Fibroblast of peridontal ligament (primary cell): ENCODE data around the gene DHRSX.
"Not testable (repeated sequence)": the region's sequence is repeated elsewhere in the genome, so short reads cannot be mapped to it uniquely, and the experiment has no call there.

Experiments
- DNase-seq: peaks from one replicate; pipeline ENCODE4 v3.0.0-alpha.2; 2010; ENCODE audit errors: extremely low read depth

Gene DHRSX

GRCh38 chrX:2224161-2224560, 276.6 kb downstream of the DHRSX start:
- DNase-seq, result no peak

- no peak for DNase-seq
Measured at GRCh38 chrX:2220829-2221567, 279.8 kb downstream of the DHRSX start.

- DNase-seq, result no peak
Measured at GRCh38 chrX:2220296-2220695, 280.5 kb downstream of the DHRSX start.

DNA sequence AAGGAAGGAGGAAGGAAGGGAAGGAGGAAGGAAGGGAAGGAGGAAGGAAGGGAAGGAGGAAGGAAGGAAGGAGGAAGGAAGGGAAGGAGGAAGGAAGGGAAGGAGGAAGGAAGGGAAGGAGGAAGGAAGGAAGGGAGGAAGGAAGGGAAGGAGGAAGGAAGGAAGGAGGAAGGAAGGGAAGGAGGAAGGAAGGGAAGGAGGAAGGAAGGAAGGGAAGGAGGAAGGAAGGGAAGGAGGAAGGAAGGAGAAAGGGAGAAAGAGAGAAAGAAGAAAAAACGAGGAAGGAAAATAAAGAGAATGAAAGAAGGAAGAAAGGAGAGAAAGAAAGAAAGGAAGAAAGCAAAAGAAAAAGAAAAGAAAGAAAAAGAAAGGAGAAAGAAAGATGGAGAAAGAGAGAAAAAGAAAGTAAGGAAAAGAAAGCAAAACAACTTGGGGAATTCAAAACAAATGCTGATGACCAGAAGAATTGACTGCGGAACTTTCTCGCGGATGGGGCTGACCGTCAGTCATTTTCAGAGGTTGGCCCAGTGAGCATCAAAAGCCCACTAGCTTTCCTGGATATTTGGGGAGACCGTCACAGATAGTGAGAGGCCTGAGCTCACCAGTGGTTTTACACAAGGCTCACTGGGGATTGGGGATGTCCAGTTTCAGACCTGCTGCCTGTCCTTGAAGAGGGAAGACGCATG, 286.5 kb downstream of the DHRSX start:
- DNase-seq, result not testable (repeated sequence)

GRCh38 chrX:2211667-2212066, 289.1 kb downstream of the DHRSX start:
- DNase-seq, result not testable (repeated sequence)

- no peak for DNase-seq
Measured at GRCh38 chrX:2193273-2193592, 307.5 kb downstream of the DHRSX start.

DNA sequence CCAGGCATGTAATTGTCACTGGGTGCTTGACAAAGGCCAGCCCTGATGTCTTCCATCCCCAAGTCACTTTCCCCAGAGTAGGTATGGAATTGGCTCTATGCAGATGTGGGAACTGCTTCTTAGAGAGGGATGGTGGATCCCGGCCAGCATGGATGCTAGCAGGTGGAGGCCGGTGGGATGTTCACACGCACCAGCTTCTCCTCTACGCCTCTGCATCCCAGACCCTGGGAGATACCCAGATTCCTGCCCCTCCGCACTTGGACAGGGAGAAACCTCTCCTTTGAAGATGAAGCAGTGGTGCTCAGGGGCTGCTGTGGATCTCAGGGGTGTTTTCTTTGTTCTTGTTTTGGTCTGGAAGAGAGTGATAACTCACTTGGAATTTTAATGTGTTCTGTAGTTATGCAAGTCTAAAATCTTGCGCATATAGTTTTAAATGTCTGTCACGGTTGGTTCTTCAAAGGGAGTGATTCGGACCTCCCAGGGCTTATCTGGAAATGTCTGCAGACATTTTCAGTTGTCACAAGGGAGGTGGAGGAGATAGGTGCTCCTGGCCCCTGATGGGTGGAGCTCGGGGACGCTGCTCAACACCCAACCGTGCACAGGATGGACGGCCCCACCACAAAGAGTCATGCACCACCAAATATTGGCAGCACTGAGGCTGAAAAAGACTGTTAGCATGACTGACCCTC, 308.0 kb downstream of the DHRSX start:
- no peak for DNase-seq

DNA sequence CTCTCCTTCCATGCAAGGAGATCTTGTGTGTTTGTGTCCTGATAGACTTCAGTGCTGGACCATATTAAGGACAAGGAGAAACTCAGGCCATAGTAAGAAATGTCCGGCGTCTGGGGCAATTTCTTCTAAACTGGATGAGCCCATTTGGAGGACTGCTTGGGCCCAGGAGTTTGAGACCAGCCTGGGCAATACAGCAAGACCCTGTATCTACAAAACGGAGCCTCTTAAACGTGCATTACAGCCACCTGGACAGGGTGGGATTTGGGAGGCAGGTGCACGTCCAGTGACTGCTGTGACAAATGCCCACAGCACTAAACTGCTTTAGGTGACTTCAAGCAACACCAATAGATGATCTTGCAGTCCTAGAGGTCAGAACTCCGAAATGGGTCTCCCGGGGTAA, 311.9 kb downstream of the DHRSX start:
- no peak for DNase-seq

DNA sequence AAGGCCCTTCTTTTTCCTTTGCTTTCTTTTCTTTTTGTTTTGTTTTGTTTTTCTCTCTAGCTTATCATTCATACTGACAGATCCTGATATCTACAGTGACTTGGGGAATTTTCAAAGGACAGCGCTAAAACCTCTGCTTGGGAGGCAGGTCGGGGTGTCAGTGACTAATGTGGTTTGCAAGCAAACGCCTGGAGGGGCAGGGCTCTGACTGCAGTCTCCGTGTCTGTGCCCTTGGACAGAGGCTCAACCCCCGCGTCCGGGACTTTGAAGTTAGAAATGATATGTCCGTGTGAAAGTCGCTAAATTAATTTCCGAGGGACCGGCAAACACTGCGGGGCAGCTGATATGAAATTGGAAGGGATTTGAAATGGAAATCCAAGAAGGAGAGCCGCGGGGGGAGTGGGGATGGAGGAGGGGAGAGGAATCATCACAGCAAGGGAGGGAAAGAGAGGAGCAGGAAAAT, 312.4 kb downstream of the DHRSX start:
- DNase-seq, result no peak

DNA sequence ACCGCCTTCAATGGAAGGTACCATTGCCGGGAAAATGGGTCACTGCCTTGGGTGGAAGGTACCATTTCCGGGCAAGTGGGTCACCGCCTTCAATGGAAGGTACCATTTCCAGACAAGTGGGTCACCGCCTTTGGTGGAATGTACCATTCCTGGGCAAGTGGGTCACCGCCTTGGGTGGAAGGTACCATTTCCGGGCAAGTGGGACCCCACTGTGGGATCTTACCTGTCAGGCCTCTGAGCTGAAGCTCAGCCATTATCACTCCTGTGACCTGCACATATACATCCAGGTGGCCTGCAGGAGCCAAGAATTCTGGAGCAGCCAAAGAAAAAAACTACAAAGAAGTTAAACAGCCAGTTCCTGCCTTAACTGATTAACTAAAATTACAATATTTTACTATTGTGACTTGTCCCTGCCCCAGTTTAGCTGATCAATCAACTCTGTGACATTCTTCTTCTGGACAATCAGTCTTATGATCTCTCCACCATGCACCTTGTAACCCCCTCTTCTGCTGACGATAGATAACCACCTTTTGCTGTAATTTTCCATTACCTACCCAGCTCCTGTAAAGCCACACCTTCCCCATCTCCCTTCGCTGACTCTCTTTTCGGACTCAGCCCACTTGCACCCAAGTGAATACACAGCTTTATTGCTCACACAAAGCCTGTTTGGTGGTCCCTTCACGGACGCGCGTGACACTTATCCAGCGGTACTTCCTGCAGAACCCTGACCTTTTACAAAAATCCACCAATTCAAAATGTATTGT, 313.2 kb downstream of the DHRSX start:
- no peak for DNase-seq

- DNase-seq, result no peak
Measured at GRCh38 chrX:2185341-2186082, 315.3 kb downstream of the DHRSX start.

- no peak for DNase-seq
Measured at GRCh38 chrX:2184089-2184488, 316.7 kb downstream of the DHRSX start.

DNA sequence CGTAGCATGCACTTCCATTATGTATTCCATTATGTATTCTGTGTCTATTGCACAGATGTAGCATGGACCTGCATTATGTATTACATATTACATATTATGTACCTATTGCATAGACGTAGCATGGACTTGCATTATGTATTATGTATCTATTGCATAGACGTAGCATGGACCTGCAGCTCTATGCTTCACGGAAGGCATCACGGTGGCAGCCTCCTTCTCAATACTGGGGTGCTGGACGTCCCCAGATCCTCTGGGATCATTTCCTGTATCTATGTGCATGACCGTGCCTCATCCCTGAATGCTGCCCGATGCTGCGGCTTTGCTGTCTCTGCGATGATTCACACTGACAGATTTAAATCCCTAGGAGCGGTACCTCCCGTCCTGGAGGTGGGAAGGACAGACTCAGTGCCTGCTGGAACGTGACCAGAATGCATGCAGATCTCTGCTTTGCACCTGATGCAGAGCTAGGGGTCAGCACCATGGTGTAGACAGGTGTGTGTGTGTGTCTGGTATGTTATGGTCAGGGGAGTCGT, 317.5 kb downstream of the DHRSX start:
- no peak for DNase-seq

DNA sequence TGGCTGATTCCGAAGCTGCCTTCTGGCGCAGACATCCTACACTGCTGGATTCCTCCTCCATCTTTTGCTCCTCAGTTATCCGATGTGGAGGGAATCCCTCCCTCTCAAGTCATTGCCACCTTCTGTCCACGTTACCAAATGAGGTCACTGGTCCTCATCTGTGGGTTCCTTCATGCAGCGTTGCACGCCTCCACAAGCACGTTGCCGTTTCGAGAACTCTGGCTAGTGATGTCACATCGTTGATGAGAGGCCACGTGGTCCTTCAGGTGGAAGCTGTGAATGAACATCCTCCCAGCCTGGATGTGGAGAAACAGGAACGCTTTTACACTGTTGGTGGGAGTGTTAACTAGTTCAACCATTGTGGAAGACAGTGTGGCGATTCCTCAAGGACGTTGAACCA, 323.2 kb downstream of the DHRSX start:
- DNase-seq, result no peak

DNA sequence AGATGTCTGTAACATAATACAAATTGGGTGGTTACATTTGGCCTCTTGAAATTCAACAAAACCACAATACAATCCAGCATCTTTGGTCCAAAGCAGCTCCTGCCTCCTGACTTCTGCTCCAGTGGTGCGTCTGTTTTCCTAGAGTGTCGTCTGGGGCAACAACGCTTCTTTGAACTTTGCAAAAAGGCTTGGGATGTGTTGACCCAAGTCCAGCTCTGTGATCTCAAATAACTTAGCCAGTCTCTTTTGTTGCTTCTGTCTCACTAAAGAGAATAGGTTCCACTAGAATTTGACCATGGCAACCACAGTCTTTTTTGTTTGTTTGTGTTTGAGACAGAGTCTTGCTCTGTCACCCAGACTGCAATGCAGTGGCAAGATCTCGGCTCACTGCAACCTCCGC, 324.0 kb downstream of the DHRSX start:
- no peak for DNase-seq

- no peak for DNase-seq
Measured at GRCh38 chrX:2176274-2176673, 324.5 kb downstream of the DHRSX start.

- DNase-seq, result no peak
Measured at GRCh38 chrX:2172359-2172758, 328.4 kb downstream of the DHRSX start.
